VCaP (cell line): ENCODE measurements around the gene EPG5.
"Not testable (repeated sequence)": the region's sequence is repeated elsewhere in the genome, so short reads cannot be mapped to it uniquely, and the experiment has no call there.

Source experiments
- H3K27ac ChIP-seq: fragments of 450-650 bp; 2 replicates; pipeline ENCODE4 v1.5.1; 2017
- CTCF ChIP-seq: fragments of 450-650 bp; conservative IDR thresholded peaks from 2 replicates; pipeline ENCODE4 v1.5.1; 2017; ENCODE audit warnings: mild to moderate bottlenecking, moderate library complexity

The EPG5 gene

GRCh38 chr18:45995461-45995860, 28.3 kb upstream of the EPG5 start:
- no peak for TF ChIP-seq CTCF
- no peak overlapping the region for H3K27ac ChIP-seq

GRCh38 chr18:45993438-45993837, 26.3 kb upstream of the EPG5 start:
- H3K27ac ChIP-seq, result peak overlapping the region; percentile 24; the same call in 1 of the 2 replicates
- TF ChIP-seq CTCF, result no peak

- H3K27ac ChIP-seq, result not testable (repeated sequence)
Observed at GRCh38 chr18:45992527-45992926, 25.4 kb upstream of the EPG5 start.

- H3K27ac ChIP-seq, result no peak overlapping the region
- no peak for TF ChIP-seq CTCF
Observed at GRCh38 chr18:45991788-45992187, 24.7 kb upstream of the EPG5 start.

DNA sequence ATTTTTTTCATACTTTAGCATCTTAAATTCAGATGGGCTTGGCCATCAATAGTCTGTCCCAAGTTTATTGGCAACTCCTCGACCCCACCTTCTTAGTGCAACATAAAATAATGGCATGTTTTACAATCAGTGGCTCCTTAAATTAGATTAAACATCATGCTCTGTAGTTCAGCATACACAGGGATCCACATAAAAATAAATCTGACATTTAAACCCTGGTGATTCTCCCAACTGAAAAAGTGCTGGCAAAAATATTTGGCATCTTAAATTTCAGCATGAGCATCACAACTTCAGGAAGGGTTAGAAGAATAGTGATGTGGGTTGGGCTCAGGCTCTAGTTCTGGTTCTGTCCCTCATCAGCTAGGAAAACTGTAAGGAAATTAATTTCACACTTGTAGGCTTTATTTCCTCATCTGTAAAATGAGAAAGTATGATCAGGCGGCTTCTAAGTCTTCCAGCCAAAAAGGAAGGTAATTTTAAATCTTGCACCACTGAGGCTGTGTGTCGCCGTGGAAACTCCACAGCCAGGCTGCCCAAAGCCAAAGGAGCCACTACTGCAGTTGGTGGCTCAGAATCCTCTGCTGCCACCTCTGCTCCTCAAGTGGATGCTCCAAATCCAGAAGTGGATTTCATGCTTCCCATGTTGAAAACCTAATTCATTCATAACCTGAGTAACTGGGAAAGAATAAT, 17.6 kb upstream of the EPG5 start:
- no peak for TF ChIP-seq CTCF
- H3K27ac ChIP-seq, result no peak overlapping the region

DNA sequence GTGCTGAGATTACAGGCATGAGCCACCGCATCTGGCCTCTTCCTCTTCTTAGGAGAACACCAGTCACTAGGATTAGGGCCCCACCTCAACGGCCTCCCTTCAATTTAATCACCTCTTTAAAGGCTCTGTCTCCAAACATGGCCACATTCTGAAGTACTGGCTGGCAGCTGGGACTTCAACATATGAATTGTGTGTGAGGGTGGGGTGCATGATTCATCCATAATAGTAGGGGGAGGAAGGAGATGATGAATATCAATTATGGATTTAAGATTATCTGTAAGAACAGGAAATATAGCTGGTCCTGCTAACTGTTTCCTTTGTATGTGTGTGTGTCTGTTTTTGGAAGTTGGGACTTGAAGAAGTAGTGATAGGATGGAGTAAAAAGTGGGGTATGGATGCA, 14.7 kb upstream of the EPG5 start:
- no peak overlapping the region for H3K27ac ChIP-seq
- no peak for TF ChIP-seq CTCF

DNA sequence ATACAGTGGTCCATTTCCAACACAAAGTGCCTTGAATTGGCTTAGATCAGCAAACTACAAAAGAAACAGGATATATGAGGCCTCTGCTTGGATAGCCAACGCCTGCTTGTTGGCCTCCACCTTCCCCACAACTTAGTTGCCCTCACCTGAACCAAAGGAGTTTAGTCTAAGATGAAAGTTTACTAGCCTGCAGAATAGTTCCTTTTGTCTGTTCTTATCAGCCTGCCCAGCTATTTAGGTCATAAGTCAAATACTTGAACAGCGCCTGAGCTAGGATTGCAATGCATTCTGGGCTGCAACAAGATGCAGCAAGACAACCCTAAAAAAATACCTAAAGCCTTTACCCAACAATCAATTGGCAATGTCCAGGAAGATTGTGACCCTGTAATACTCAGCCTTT, 13.1 kb upstream of the EPG5 start:
- H3K27ac ChIP-seq, result no peak overlapping the region
- TF ChIP-seq CTCF, result no peak

DNA sequence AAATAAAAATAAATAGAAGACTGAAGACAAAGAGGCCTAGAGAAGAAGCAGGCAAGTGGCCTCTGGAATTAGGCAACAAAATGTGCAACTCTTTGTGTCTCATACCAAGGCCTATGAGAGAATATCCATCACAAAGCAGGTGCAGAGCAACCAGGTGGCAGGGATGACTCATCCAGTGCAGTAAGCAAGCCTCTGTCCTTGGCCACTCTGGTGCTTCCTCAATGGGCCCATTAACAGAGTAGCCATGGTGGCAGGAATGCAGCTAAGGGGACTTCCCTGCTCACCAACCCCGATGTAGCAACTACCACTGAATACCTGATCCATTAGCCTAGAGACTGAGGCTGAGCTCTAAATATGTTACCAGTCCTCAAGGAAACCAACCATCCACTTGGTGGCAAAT, 11.0 kb upstream of the EPG5 start:
- TF ChIP-seq CTCF, result no peak

More for the DNA sequence above, 11.0 kb upstream of the EPG5 start:
- no peak overlapping the region for H3K27ac ChIP-seq
